Skin epidermis (tissue), 12 donors: ENCODE results near the gene CCR1.
A peak's percentile ranks its signal among the peaks of the same experiment; 100 is the strongest.

Source experiments
- H3K27ac ChIP-seq, 21 experiments: fragments of 200-600 bp; sonication (generic) in 11 of 21; one replicate each; pipeline ENCODE4 v1.5.0; 2020; ENCODE audit warnings: mild to moderate bottlenecking in 3 of 21, inconsistent platforms in 2 of 21, moderate library complexity in 2 of 21
- H3K4me3 ChIP-seq, 7 experiments: fragments of 200-600 bp; sonication (generic) in 2 of 7; one replicate each; pipeline ENCODE4 v1.5.0; 2020; ENCODE audit warnings: inconsistent platforms in 2 of 7, mild to moderate bottlenecking in 2 of 7, moderate library complexity in 1 of 7

CCR1 gene

DNA sequence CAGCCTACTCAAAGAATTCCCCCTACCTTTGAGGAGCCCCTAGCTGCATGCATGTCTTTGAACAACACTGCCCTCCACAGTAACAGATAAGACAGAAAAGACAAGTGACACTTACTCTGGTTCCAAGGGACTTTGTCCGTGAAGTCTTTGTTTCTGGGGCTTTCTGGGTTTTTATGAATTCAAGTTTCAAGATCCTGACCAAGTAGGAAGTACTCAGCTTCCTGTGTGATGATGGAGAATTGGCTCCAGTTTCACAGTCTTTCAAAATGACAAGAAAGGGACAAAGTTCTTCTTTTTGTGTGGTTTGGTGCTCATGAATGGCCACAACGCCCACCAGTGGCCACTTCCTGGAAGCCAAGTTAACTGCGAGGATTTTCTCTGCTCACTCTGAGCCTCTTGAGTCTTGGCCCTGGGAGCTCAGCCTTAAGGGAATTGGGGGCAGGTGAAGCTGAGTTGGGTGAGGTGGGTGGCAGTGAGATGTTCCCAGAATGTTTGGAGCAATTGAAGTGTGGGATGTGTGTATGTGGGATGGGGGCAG, at the start of gene CCR1:
TSS of gene CCR1 (minus strand) at position 147 of the 538 bp plus-strand sequence. CDS start 4,000 bp downstream, outside the sequence.
- H3K27ac ChIP-seq: peak within 1 kb of the TSS in 18 of 21 experiments; percentile 8 to 85 (median 56)
- H3K4me3 ChIP-seq: peak within 1 kb of the TSS in 6 of 7 experiments; percentile 1 to 31 (median 14)

DNA sequence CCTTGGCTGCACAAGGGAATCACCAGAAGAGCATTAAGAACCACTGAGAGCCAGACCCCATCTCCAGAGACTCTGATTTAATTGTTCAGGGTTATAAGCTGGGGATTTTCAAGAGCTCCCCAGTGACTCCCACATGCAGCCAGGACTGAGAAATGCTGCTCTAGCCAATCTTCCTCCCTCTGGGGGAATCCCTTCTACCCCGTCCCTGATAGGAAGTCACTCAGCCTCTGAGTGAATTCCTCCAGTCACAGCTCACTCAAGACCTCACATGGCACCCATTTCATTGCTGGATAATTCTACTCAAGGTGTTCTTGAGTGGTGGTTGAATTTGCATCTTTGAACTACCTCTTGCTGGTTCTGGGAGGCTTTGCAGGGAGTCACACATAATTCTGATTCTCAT, 44.9 kb upstream of the CCR1 start:
- Histone ChIP-seq H3K27ac (no peak overlapping the region), H3K4me3 (no peak overlapping the region)

DNA sequence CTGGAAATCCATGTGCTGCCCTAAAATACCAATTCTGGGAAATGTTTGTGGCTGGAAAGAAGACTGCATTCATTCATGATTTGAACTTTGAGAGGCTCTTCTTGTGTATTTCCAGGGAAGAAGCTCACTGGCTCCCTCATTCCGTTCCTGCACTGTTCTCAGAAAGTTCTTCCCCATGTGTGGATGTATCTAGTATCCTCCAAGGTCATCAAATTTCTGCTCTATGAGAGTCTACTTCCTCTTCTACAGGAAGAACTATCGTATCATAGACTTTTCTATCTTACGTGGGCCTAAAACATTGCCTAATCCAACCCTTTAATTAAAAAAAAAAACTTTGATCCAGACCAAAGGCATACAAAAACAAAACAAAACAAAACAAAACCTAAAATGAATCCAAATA, 37.0 kb upstream of the CCR1 start:
- H3K27ac ChIP-seq: no peak overlapping the region
- no peak overlapping the region for H3K4me3 ChIP-seq

DNA sequence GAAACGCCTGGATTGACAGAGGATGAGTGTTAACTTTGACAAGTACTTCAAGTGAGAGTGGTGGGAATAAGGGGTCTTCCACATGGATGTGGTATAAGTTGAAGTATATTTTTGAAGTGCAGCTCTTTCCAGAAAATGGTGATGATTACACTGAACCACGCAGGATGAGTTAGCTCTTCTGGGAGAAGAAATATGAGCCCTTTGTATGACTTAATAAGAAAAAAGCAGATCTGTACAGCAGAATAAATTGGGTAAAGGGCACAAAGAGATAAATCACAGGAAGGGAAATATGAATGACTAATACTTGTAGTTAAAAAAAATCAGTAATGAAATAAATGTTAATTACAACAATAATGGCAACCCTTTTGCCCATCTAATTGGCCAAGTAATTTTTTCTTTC, 35.4 kb upstream of the CCR1 start:
- H3K4me3 ChIP-seq: no peak overlapping the region
- no peak overlapping the region for H3K27ac ChIP-seq

DNA sequence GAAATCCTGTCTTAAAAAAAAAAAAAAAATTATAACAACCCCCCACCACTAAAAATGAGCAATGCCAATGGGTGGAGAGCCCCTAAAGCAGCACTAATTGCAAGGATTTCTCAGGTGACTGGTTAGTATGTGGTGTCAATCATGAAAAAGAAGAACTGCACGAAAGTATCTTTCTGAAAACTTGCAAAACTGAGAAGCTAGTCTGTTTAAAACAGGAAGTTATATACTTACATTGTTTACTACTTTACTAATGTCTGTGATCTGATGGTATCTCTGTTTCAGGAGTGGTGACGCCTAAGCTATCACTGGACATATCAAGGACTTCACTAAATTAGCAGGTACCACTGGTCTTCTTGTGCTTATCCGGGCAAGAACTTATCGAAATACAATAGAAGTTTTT, 34.0 kb upstream of the CCR1 start, which contains the start of gene CCR3:
TSS of gene CCR3 (plus strand) at position 341 of the 400 bp plus-strand sequence. CDS start 22,699 bp downstream, outside the sequence.
- H3K27ac ChIP-seq: no peak within 1 kb of the TSS

DNA sequence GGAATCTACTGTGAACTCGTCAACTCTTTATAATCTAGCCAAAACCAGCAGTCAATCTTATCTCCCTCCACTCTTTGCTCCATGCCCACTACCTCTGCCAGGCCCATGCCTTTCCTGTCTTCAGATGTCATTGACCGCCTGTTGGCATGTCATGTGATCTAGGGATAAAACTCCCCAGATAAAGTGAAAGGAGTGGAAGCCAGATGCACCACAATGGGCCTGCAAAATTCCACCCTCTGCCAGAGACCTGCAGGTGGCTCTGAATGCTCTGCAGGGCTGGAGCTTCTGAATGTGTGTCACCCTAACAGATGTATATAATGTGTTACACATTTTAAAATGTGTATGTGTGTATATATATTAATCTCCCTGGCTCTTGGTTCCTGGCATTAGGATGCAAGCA, 31.8 kb upstream of the CCR1 start:
- no peak overlapping the region for H3K4me3 ChIP-seq
- no peak overlapping the region for H3K27ac ChIP-seq

More for the DNA sequence above, 34.0 kb upstream of the CCR1 start, which contains the start of gene CCR3:
- H3K4me3 ChIP-seq: no peak within 1 kb of the TSS

DNA sequence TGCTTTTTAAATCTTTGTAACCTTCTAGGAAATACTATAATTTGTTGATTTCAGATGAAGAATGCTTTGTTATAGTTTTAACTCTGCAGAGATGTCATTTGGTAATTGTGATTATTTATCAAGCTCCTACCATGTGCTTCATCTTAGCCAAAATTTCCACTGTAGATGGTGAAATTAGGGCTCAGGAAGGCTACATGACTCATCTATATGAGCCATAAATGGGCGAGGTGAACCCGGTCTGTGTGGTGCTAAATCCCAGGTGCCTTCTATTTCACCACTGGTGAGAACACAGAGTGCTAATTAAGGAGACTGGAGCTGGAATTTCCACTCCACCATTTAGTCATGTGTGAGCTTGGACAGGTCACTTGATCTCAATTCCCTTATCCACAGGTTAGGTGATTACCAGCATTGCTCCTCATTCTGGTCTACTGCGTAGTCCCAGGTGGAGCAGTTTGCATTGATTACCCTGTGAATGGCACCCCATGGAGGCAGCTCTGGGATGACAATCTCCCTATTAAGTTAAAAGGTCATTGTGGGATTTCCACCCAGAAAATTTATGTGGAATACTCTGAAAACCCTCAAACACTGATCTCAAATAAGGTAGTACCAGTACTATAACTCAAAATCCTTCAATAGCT, 31.3 kb upstream of the CCR1 start:
- Histone ChIP-seq H3K4me3 (no peak overlapping the region), H3K27ac (no peak overlapping the region)

DNA sequence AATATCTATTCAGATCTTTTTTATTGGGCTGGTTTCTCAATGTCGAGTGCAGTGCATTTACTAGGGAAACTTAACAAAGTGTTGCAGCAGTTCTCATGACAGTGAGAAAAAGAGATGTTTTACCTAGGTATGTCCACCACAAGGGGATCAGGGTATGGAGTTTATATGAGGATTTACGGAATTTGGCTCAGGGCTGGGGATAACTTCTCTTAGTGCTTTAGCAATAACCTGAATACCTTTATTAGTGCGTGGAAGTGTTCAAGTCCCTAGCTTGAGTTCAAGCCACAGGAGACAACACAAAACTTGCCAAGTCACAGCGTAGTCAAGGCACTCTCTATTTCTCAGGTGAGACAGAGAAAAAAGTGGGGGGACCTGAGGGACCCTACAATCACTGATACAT, 30.3 kb upstream of the CCR1 start:
- H3K4me3 ChIP-seq: no peak overlapping the region
- H3K27ac ChIP-seq: no peak overlapping the region

DNA sequence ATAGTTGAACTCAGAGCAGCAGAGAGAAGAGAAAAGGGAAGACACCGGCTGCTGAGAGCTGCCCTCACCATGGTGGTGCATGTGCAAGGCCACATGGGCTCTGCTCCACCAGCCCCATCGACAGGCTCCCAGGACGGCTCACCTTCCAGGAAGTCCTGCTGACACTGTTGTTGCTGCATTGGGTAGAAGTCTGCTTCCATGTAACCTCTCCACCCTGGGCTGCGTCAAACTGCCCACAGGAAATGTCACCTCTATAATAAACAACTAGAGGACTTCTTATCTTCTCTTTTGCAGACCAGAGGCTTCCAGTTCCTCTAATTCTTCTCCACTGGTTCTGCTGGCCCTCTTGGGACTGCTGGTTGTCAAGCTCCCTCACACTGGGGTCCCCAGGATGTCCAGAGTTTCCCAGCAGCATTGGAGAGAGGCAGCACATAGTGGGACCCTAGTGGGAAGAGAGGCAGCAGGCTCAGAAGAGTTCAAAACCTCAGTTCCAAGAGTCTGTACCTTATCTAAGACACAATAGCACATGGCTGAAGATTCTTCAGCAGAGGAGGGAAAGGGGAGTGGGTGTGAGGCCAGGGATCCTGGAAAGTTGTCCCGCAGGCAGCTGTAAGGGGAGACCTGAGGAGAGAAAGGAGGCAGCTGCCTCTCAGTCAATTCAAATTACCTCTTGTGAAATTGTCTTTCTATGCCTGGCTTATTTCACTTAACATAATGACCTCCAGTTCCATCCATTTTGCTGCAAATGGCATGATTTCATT, 28.4 kb upstream of the CCR1 start:
- no peak overlapping the region for H3K27ac ChIP-seq

DNA sequence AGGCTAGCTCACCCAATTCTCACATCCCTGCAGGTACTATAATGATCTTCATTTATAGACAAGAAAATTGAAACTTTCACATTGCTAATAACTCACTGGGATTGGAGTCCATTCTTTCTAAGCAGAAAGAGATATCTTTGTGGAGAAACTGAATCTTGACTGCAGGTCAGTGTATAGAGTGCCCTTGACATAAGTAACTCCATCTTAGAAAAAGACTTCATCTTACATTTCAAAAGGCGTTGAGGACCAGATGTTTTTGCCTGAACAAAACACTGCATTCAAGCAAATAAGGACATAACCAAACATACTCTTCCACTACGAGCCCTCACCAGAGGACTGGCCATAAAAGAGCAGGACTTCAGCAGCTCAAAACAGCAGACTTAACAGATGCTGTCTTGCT, 27.3 kb upstream of the CCR1 start:
- no peak overlapping the region for H3K27ac ChIP-seq

More for the DNA sequence above, 28.4 kb upstream of the CCR1 start:
- no peak overlapping the region for H3K4me3 ChIP-seq

DNA sequence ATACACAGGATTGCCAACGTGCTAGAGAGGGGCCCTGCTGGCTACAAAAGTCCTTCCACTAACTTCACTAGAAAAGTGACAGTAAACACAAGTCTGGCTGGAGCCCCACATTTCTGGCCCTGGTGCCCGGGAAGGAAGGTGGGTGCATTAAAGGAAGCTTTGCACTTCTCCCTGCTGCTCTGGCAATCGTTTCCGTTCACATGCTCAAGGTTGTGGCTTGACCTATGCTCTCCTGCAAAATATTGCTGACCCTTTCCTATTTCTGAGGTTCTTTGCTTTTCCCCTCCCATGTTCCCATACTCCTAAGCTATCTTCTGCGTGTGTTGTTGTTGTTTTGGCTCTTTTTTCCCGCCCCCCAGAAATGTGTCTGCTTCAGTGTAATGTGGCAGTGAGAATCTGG, 25.1 kb upstream of the CCR1 start:
- no peak overlapping the region for H3K4me3 ChIP-seq
- no peak overlapping the region for H3K27ac ChIP-seq

More for the DNA sequence above, 27.3 kb upstream of the CCR1 start:
- no peak overlapping the region for H3K4me3 ChIP-seq

DNA sequence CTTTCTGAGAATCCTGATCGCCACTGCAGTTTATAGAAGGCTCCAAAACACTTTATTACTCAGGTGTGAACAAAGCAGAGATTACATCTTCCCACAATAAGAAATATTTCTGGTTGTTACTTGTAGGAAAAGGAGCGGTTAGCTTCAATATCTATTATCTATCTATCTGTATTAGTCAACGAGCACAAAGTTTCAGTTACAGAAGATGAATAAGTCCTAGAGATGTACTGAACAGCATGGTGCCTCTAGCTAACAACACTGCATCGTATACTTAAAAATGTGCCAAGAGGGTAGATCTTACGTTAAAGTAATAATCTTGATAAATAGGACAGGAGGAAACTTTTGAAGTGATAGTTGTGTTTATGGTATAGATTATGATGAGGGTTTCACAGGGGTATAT, 23.2 kb upstream of the CCR1 start:
- Histone ChIP-seq H3K27ac (no peak overlapping the region), H3K4me3 (no peak overlapping the region)

DNA sequence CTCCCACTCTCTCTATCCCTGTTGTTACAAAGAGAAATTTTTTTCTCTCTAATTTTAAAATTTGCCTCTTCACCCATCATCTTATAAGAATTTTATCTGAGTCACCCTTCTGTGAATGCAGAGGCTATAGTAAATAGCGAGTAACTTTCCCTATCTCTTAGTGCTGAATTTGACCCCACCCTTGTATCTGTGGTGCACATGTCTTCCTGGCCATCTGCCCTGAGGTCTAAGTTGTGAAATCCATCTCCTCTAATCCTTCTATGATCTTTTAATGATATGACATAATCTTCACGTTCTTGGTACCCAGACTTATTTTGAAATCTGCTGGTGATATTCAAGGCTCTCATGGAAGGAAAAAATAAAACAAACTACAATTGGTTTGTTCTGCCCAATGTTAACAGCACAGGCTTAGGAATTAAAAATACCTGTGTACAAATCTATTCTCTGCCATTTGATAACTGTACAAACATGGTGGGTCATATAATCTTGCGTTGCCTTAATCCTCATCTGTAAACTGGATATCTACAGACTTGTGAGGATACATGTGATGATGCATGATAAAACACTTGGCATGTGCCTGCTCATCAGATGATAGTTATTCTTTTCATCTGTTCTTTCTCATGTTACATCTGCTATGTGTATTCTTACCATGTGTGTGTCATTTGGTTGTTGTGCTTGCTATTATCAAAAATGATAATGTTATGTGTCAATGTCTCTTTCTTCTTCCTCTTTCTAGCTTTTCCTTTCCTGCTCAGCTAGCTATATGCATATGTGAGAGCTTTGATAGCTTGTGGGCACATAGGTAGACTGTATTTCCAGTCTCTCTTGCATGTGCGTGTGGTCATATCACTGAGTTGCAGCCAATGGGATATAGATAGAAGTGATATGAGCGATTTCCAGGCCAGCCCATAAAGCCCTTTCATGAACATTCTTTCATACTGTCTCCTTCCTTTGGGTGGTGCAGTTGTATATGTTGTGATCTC, 20.4 kb upstream of the CCR1 start:
- no peak overlapping the region for H3K27ac ChIP-seq
- no peak overlapping the region for H3K4me3 ChIP-seq

DNA sequence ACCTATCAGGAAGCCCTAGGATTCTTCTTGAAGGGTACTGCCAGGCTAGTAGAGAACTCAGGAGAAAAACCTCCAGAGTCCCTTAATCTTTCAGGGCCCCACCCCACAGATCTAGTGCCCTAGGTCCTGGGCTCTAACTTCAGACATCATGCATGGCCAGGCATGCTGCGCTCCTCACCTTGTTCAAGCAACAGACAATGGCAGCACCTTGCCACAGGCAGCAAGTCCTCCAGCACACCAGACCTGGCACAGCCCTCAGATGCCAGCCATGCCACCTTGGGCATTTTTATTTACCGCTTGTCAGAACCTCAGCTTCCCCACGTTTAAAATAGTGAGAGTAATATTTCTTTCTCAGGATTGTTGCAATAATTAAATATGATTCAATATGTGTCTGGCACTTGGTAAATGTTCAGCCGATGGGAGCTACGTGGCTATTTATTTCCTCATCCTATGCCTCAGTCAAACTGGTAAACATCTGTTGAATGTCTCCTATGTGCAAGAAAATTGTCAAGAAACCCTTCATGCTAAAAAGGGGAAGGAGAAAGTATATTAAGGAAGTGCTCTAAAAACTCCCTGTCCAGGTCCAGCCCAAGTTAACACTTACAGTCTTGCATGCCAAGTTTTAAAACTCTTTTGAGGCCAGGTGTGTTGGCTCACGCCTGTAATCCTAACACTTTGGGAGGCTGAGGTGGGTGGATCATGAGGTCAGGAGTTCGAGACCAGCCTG, 14.5 kb upstream of the CCR1 start:
- Histone ChIP-seq H3K4me3 (no peak overlapping the region), H3K27ac (peak overlapping the region in 4 of 21 experiments; percentile 4 to 64 (median 33))

DNA sequence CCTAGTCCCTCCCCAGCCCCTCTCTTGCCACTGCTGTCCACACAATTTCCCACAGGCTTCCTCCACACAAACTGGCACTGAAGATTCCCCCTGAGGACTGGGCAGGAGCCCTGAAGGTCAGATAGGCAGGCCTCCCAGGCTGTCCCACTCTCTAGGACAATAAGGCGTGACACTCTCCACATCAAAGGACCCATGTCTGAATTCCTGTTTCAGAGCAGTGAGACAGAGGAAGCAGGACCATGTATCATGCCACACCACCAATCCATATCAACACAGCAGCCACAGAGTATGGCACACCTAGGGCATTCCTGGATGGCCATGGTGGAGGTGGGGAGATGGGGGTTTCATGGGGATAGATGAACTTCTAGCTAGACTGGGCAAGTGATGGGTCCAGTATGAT, 13.8 kb upstream of the CCR1 start:
- no peak overlapping the region for H3K4me3 ChIP-seq
- H3K27ac ChIP-seq: peak overlapping the region in 1 of 21 experiments; percentile 64

DNA sequence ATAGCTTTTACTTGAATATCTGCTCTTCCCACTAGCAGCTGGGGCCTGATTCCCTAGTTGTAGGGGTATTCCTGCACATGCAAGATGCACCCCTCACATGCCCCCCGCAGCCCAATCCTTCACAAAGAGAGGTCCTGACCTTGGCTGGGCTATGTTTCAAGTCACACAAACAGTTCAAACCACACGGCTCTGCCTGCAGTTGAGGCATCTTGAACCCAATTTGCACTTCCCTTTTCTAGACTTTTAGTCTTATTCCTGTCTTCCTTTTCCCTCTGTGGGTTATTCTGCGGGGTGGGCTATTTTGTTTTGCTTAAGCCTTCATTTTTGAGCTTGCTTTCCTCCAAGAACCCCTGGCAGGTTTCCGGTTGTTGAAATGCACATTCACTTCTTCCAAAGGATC, 13.3 kb upstream of the CCR1 start:
- Histone ChIP-seq H3K4me3 (no peak overlapping the region), H3K27ac (peak overlapping the region in 1 of 21 experiments; percentile 64)

DNA sequence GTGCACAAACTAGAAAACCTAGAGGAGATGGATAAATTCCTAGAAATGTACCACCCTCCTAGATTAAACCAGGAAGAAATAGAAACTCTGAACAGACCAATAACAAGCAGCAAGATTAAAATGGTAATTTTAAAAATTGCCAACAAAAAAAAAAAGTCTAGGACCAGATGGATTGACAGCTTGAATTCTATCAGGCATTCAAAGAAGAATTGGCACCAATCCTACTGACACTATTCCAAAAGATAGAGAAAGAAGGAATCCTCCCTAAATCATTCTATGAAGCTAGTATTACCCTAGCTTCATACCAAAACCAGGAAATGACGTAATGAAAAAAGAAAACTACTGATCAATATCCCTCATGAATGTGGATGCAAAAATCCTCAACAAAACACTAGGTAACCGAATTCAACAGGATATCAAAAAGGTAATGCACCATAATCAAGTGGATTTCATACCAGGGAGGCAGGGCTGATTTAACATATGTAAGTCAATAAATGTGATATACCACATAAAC, 10.1 kb upstream of the CCR1 start:
- no peak overlapping the region for H3K4me3 ChIP-seq
- H3K27ac ChIP-seq: no peak overlapping the region

DNA sequence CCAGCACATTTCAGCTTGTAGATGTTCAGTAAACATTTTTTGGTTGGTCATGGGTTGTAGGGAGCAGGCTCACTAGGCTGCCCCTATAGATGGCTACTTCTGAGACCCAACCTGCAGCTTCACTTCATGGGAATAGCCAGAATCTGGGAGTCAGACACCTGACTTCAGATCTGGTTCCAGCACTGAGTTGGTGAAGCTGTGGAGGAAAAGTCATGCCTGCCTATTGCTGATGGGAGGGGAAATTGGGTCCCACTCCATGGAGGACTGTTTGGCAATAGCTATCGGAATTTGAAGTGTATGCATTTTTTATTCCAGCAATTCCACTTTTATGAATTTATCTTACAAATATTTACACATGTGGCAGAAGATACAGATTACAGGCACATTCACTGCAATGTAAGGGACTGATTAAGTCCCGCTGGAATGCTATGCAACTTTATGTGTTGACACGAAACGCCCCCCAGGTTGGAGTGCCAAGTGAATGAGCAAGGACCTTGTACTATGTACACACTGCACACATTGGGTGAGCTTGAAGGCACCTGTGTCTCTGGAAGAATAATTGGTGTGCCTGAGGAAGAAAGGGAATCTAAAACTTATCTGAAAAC, 7.8 kb upstream of the CCR1 start:
- H3K27ac ChIP-seq: no peak overlapping the region
- no peak overlapping the region for H3K4me3 ChIP-seq
